Measurements from ENCODE around the gene ASTN2. TPM values are rescaled to one million over a fixed set of nuclear protein-coding genes. Genes with fewer than 3 reads are reported as not detected.

ASTN2 gene
- total RNA-seq, 1 donor from 2014 or later: 0.53 TPM

DNA sequence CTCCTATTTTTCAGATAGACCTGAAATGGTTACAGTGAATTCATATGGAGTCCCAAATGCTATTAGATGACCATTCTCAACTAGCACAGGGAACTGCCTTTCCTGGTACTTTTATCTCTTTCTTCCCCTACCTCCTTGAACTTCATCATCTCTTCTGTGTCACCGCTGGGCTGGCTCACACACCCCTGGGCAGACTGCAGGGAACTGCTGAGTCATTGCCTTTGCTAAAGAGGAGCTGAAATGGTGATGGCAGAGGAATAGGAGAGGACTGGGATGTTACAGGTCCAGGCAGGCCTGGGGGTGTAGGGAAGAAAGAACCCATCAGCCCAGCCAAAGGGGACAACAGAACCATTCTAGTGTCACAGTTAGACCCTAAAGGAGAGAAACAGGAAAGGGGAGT lies 322.3 kb downstream of the ASTN2 start:
- FAIRE-seq: peak; percentile 90
- peak; percentile 76 for DNase-seq (ENCODE audit: low read depth)
- TF ChIP-seq, protein P1, sequence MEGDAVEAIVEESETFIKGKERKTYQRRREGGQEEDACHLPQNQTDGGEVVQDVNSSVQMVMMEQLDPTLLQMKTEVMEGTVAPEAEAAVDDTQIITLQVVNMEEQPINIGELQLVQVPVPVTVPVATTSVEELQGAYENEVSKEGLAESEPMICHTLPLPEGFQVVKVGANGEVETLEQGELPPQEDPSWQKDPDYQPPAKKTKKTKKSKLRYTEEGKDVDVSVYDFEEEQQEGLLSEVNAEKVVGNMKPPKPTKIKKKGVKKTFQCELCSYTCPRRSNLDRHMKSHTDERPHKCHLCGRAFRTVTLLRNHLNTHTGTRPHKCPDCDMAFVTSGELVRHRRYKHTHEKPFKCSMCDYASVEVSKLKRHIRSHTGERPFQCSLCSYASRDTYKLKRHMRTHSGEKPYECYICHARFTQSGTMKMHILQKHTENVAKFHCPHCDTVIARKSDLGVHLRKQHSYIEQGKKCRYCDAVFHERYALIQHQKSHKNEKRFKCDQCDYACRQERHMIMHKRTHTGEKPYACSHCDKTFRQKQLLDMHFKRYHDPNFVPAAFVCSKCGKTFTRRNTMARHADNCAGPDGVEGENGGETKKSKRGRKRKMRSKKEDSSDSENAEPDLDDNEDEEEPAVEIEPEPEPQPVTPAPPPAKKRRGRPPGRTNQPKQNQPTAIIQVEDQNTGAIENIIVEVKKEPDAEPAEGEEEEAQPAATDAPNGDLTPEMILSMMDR (IDR thresholded peaks at IDR 0.05; ENCODE audit: insufficient read depth, low read length, severe bottlenecking): no peak
- no peak overlapping the region for H3K4me3 ChIP-seq (ENCODE audit: low read depth, low read length)
- no peaks in the 10 kb centered on the region for H3K27me3 ChIP-seq (ENCODE audit: control insufficient read depth, insufficient read depth, low read length)
- H3K36me3 ChIP-seq (ENCODE audit: control insufficient read depth, insufficient read depth, low read length): no peaks in the 10 kb centered on the region

- H3K4me3 ChIP-seq (ENCODE audit: low read depth, low read length): no peak overlapping the region
- FAIRE-seq (no peak), DNase-seq (ENCODE audit: low read depth) (no peak)
- H3K36me3 ChIP-seq (ENCODE audit: control insufficient read depth, insufficient read depth, low read length): no peaks in the 10 kb centered on the region
- H3K27me3 ChIP-seq (ENCODE audit: control insufficient read depth, insufficient read depth, low read length): no peaks in the 10 kb centered on the region
- TF ChIP-seq, protein P1 (IDR thresholded peaks at IDR 0.05; ENCODE audit: insufficient read depth, low read length, severe bottlenecking): no peak
These were observed 323.3 kb downstream of the ASTN2 start for GRCh38 chr9:117091529-117091928.

GRCh38 chr9:117088786-117089185 lies 326.1 kb downstream of the ASTN2 start:
- FAIRE-seq (no peak), DNase-seq (ENCODE audit: low read depth) (no peak)
- TF ChIP-seq, protein P1 (IDR thresholded peaks at IDR 0.05; ENCODE audit: insufficient read depth, low read length, severe bottlenecking): no peak
- Histone ChIP-seq H3K36me3 (ENCODE audit: control insufficient read depth, insufficient read depth, low read length) (no peaks in the 10 kb centered on the region), H3K27me3 (ENCODE audit: control insufficient read depth, insufficient read depth, low read length) (no peaks in the 10 kb centered on the region), H3K4me3 (ENCODE audit: low read depth, low read length) (no peak overlapping the region)

DNA sequence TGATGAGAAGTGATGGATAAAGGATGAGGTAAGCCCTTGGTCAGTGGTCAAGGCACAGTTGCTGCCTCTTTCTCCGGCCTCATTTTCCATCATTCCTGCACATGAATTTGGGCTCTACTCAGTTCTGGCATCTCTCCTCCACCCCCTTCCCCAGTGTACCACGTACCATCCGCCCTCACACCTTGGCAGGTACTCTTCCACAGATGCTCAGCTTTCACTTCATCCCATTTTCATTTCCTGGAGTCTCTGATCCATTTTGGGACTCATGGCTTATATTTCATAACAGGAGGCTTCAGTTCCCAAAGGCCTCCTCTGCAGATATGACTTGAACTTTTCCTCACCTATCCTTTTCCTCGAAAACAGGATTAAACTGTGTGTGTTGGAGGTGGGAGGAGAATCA lies 326.7 kb downstream of the ASTN2 start:
- H3K4me3 ChIP-seq (ENCODE audit: low read depth, low read length): no peak overlapping the region
- H3K36me3 ChIP-seq (ENCODE audit: control insufficient read depth, insufficient read depth, low read length): no peaks in the 10 kb centered on the region
- TF ChIP-seq, protein P1 (IDR thresholded peaks at IDR 0.05; ENCODE audit: insufficient read depth, low read length, severe bottlenecking): no peak
- DNase-seq (ENCODE audit: low read depth) (no peak), FAIRE-seq (no peak)
- no peaks in the 10 kb centered on the region for H3K27me3 ChIP-seq (ENCODE audit: control insufficient read depth, insufficient read depth, low read length)

DNA sequence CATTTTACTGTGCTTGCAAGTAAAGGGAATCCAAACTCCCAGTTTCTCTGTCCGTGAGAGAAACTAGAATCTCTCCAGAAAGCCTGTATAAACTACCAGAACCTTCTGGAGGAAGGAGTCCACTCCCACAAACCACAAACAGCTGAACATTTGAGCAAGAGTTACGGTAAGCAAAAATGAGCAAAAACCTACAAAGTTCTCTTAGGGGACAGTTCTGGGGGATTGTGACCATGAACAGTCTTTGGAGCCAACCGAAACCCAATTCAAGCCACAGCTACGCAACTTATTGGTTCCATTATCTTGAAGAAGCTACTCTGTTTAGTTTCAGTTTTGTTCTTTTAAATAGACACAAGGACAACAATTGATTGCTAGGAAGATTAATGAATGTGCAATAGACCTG lies 330.6 kb downstream of the ASTN2 start:
- Histone ChIP-seq H3K27me3 (ENCODE audit: control insufficient read depth, insufficient read depth, low read length) (no peaks in the 10 kb centered on the region), H3K4me3 (ENCODE audit: low read depth, low read length) (no peak overlapping the region), H3K36me3 (ENCODE audit: control insufficient read depth, insufficient read depth, low read length) (no peaks in the 10 kb centered on the region)
- no peak for DNase-seq (ENCODE audit: low read depth)
- FAIRE-seq: peak; percentile 36
- TF ChIP-seq, protein P1 (IDR thresholded peaks at IDR 0.05; ENCODE audit: insufficient read depth, low read length, severe bottlenecking): no peak

DNA sequence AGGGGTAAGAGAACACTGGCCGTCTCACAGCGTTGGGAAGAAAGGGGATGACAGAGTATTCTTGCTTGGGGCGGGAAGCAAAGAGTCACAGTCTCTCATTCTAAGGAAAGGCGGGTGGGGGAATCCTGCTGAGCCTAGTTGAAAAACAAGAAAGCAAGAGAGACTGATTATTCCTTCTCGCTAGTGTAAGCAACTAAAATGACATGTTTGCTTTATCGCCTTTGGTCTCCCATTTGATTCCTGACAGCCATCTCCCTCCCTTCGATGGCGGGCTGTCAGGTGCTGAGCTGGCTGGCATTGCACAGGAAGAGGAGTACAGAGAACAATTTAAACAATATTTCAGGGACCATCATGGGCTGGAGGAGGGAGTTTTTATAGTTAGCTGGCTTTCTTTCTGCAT lies 331.3 kb downstream of the ASTN2 start:
- Histone ChIP-seq H3K27me3 (ENCODE audit: control insufficient read depth, insufficient read depth, low read length) (no peaks in the 10 kb centered on the region), H3K4me3 (ENCODE audit: low read depth, low read length) (no peak overlapping the region), H3K36me3 (ENCODE audit: control insufficient read depth, insufficient read depth, low read length) (no peaks in the 10 kb centered on the region)
- no peak for DNase-seq (ENCODE audit: low read depth)
- TF ChIP-seq, protein P1 (IDR thresholded peaks at IDR 0.05; ENCODE audit: insufficient read depth, low read length, severe bottlenecking): no peak
- FAIRE-seq: no peak

Measured in bronchial epithelial cell (primary cell).